Esophagus muscularis mucosa (tissue), 4 donors: Measurements from ENCODE around the gene GCK.

Experiments
- CTCF ChIP-seq, 3 experiments: fragments of 200-600 bp in 2 of 3; fragments of 450-650 bp in 1 of 3; sonication (generic) in 2 of 3; IDR thresholded peaks; one replicate each; pipeline ENCODE4 v1.5.1; 2017 to 2019; ENCODE audit warnings: antibody characterized with exemption in 3 of 3, mild to moderate bottlenecking in 2 of 3, moderate library complexity in 1 of 3
- EP300 ChIP-seq: sonication (generic); formaldehyde crosslinking; IDR thresholded peaks from one replicate; pipeline ENCODE4 v1.6.1; 2017; ENCODE audit warnings: antibody characterized with exemption
- POLR2A ChIP-seq: fragments of 450-650 bp; IDR thresholded peaks from one replicate; pipeline ENCODE4 v1.6.1; 2017; ENCODE audit warnings: antibody characterized with exemption, moderate library complexity, mild to moderate bottlenecking, low read depth
- POLR2AphosphoS5 ChIP-seq, 2 donors: sonication (generic); formaldehyde crosslinking; IDR thresholded peaks; one replicate each; pipeline ENCODE4 v1.6.1; 2017; ENCODE audit warnings: antibody characterized with exemption in 2 of 2

GRCh38 chr7:44144968-44145478, 44.2 kb downstream of the GCK start:
- no peak for TF ChIP-seq CTCF (IDR thresholded peaks at IDR 0.05)
- TF ChIP-seq POLR2AphosphoS5 (IDR thresholded peaks at IDR 0.05) = no peak
- TF ChIP-seq POLR2A = no peak
- no peak for TF ChIP-seq EP300
